Gastrocnemius medialis (tissue), 4 donors: ENCODE data around the gene SLC24A4. TPM values are rescaled to one million over a fixed set of nuclear protein-coding genes. Genes with fewer than 3 reads are reported as not detected.
A peak's percentile ranks its signal among the peaks of the same experiment; 100 is the strongest.

Experiments used
- ATAC-seq, 2 donors: fragments of 150-250 bp; one replicate each; pipeline ENCODE4 v1.9.1; 2016
- DNase-seq, 2 donors: peaks; one replicate each; pipeline ENCODE4 v3.0.0-alpha.2; 2019
- H3K27ac ChIP-seq, 4 donors: fragments of 200-600 bp; sonication (generic); 1 replicate in 1 of 4; 2 replicates in 3 of 4; pipeline ENCODE4 v1.5.1; 2016 to 2018; ENCODE audit warnings: mild to moderate bottlenecking in 2 of 4, moderate library complexity in 1 of 4
- H3K27me3 ChIP-seq, 3 donors: fragments of 200-600 bp; sonication (generic) in 2 of 3; 1 replicate in 1 of 3; 2 replicates in 2 of 3; pipeline versions ENCODE4 v1.5.1 to v1.6.0; 2016 to 2019; ENCODE audit warnings: mild to moderate bottlenecking in 1 of 3, moderate library complexity in 1 of 3
- H3K36me3 ChIP-seq, 2 donors: fragments of 200-600 bp; sonication (generic) in 1 of 2; one replicate each; pipeline ENCODE4 v1.5.1; 2017 to 2018
- H3K4me1 ChIP-seq, 2 donors: fragments of 200-600 bp; sonication (generic) in 1 of 2; one replicate each; pipeline ENCODE4 v1.5.1; 2016 to 2017; ENCODE audit warnings: mild to moderate bottlenecking in 2 of 2
- H3K4me3 ChIP-seq, 4 donors: fragments of 200-600 bp; sonication (generic) in 3 of 4; 1 replicate in 1 of 4; 2 replicates in 3 of 4; pipeline ENCODE4 v1.5.1; 2016 to 2019; ENCODE audit warnings: mild to moderate bottlenecking in 2 of 4
- H3K9me3 ChIP-seq, 3 donors: fragments of 200-600 bp; sonication (generic) in 2 of 3; 1 replicate in 1 of 3; 2 replicates in 2 of 3; pipeline ENCODE4 v1.5.1; 2016 to 2019
- POLR2A ChIP-seq, 2 donors: fragments of 450-650 bp; IDR thresholded peaks; one replicate each; pipeline ENCODE4 v1.6.1; 2017; ENCODE audit warnings: antibody characterized with exemption in 2 of 2, mild to moderate bottlenecking in 2 of 2, moderate library complexity in 2 of 2
- in situ Hi-C, 4 donors: fragments of 200-750 bp; cut with MboI; loops; one replicate each; pipeline versions ENCODE4 v1.15.0 to v1.8.0; 2017; ENCODE audit warnings: low sequenced_read_pairs in 4 of 4
- intact Hi-C: fragments of 100-400 bp; cut with DNase I; formaldehyde crosslinking; loops from one replicate; pipeline ENCODE4 v1.15.1; 2023; ENCODE audit warnings: low total_unique reads
- total RNA-seq, 4 donors: library from RNA; depleted of rRNA; stranded (reverse); fragments of >200 nt; gene quantifications; one replicate each; pipeline versions ENCODE4 v1.1.0 to v1.2.3, GENCODE V29; 2016
- TF ChIP-seq, protein P1 (sequence below), 5 experiments: fragments of 450-650 bp in 3 of 5; fragments of 200-600 bp in 2 of 5; sonication (generic) in 2 of 5; IDR thresholded peaks in 4 of 5; conservative IDR thresholded peaks in 1 of 5; 1 replicate in 4 of 5; 2 replicates in 1 of 5; pipeline ENCODE4 v1.5.1; 2016 to 2019; ENCODE audit warnings: antibody characterized with exemption in 5 of 5, mild to moderate bottlenecking in 3 of 5, moderate library complexity in 3 of 5

The SLC24A4 gene, protein sequence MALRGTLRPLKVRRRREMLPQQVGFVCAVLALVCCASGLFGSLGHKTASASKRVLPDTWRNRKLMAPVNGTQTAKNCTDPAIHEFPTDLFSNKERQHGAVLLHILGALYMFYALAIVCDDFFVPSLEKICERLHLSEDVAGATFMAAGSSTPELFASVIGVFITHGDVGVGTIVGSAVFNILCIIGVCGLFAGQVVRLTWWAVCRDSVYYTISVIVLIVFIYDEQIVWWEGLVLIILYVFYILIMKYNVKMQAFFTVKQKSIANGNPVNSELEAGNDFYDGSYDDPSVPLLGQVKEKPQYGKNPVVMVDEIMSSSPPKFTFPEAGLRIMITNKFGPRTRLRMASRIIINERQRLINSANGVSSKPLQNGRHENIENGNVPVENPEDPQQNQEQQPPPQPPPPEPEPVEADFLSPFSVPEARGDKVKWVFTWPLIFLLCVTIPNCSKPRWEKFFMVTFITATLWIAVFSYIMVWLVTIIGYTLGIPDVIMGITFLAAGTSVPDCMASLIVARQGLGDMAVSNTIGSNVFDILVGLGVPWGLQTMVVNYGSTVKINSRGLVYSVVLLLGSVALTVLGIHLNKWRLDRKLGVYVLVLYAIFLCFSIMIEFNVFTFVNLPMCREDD
- under 1 TPM; 0.07 to 0.76 (median 0.50) TPM for total RNA-seq

DNA sequence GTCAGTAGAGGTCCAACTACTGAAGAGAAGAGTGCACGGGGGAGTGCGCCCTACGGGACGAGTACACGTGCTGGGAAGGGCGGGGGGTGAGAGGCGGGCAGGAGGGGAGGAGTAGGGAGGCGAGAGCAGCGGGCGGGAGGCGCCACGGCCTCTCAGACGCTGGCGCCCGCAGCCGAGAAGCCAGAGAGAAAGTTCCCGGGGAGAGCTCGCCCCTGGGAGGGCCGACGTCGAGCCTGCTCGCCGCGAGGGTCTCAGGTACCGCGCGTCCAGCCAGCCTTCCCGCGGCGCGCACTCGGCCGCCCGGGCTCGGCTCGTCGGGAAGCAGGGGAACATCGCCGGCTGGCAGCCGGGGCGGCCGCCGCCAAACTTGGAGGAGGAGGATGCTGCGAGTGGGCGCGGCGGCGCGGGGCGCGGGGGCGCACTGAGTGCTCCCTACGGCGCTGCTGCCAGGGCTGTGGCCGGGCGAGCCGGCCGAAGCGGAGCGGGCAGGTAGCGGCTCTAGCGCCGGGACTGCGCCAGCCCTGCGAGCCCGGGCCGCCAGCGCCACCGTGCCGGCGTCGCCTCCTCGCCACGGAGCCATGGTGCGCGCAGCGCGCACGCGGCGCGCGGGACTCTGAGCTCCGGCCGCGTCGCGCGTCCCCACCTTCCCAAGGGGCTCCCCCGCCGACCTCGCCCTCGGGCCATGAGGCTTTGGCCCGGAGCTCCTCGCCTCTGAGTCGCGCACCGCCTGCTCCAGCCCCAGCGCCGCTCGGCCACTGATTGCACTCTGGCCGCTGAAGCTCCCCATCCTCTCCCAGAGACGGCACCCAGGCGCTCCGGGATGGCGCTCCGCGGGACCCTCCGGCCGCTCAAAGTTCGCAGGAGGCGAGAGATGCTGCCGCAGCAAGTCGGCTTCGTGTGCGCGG is at the start of gene SLC24A4:
TSS of gene SLC24A4 (plus strand) at position 155 of the 905 bp plus-strand sequence. CDS start at position 821, 666 bp downstream.
- Histone ChIP-seq H3K27me3 (peaks cover 16 to 29% (median 20%) of the 10 kb centered on the region in 3 donors), H3K27ac (no peak within 1 kb of the TSS), H3K4me1 (no peaks in the 10 kb centered on the region), H3K9me3 (no peaks in the 10 kb centered on the region), H3K4me3 (peak within 1 kb of the TSS; percentile 37 to 50 (median 44)), H3K36me3 (no peaks in the 10 kb centered on the region)
- intact Hi-C loops (loop anchor here (10.0 kb wide), 1 partner anchor 178 kb away; no protein-coding TSS in a partner anchor), in situ Hi-C loops (no loop called here)
- TF ChIP-seq POLR2A (IDR thresholded peaks at IDR 0.05): no peak
- TF ChIP-seq, protein P1, sequence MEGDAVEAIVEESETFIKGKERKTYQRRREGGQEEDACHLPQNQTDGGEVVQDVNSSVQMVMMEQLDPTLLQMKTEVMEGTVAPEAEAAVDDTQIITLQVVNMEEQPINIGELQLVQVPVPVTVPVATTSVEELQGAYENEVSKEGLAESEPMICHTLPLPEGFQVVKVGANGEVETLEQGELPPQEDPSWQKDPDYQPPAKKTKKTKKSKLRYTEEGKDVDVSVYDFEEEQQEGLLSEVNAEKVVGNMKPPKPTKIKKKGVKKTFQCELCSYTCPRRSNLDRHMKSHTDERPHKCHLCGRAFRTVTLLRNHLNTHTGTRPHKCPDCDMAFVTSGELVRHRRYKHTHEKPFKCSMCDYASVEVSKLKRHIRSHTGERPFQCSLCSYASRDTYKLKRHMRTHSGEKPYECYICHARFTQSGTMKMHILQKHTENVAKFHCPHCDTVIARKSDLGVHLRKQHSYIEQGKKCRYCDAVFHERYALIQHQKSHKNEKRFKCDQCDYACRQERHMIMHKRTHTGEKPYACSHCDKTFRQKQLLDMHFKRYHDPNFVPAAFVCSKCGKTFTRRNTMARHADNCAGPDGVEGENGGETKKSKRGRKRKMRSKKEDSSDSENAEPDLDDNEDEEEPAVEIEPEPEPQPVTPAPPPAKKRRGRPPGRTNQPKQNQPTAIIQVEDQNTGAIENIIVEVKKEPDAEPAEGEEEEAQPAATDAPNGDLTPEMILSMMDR (IDR thresholded peaks at IDR 0.05 in 4 of 5, conservative IDR thresholded peaks at IDR 0.05 in 1 of 5): no peak
- ATAC-seq (peak; percentile 76 to 78), DNase-seq (no peak)

DNA sequence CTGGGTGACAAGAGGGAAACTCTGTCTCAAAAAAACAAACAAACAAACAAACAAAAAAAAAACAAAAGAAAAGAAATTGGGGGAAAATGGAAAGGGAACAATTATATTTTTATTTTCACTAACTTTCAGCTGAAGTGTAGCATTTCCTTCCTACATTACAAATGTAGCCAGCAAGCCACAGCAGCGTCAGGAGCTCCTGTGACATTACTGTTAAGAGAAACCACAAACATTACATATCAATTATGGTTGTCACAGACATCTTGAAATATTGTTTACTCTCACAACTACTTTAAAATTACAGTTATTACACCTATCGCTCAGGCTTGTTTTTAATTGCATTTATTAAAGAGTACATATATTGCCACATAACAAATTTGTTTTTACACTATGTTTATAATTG is 49.8 kb upstream of the SLC24A4 start:
- Histone ChIP-seq H3K36me3 (no peaks in the 10 kb centered on the region), H3K9me3 (no peaks in the 10 kb centered on the region), H3K4me1 (no peaks in the 10 kb centered on the region), H3K4me3 (no peak overlapping the region), H3K27ac (no peak overlapping the region), H3K27me3 (peaks cover 0 to 2% (median 0%) of the 10 kb centered on the region in 3 donors)
- ATAC-seq (no peak), DNase-seq (no peak)
- intact Hi-C loops: no loop called here
- TF ChIP-seq, protein P1 (IDR thresholded peaks at IDR 0.05 in 4 of 5, conservative IDR thresholded peaks at IDR 0.05 in 1 of 5): no peak
- TF ChIP-seq POLR2A (IDR thresholded peaks at IDR 0.05): no peak
- in situ Hi-C loops: no loop called here

DNA sequence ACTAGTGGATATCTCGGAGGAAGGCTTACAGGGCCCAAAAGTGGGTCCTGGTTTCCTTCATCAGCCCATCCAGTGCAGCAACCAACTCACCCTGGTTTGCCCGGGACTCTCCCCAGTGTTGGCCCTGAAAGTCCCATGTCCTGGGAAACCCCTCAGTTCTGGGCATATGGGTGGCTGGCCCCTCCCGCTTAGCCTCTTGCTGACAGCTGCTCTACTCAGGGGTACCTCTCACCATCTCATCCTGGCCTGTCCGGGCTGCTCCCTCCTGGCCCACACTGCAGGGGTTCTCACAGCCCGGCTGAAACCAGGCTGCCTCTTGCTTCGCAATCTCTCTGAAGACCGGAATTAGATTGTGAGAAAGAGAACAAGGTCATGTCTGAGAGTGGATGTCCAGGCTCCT is 48.9 kb upstream of the SLC24A4 start:
- H3K27me3 ChIP-seq: peaks cover 0 to 2% (median 0%) of the 10 kb centered on the region in 3 donors
- intact Hi-C loops: no loop called here

DNA sequence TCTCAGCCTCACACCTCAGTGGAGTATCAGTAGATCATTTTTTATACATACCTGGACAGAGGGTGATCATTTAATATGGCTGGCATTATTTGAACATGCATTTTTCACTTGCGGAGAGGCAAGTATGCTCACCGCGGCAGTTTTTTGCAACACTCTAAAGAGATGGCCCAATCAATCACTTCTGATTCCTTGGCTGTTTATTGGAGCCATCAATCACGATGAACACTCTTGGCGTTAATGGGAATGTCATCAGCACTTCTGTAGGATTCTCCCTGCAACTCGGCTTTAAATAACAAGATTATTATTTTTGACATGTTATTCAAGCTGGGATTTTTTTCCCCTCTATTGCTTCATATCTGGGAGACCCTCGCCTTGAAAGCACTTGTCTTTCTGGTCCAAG is 46.9 kb upstream of the SLC24A4 start:
- intact Hi-C loops: no loop called here
- Histone ChIP-seq H3K27me3 (peaks cover 0 to 2% (median 0%) of the 10 kb centered on the region in 3 donors), H3K9me3 (no peaks in the 10 kb centered on the region), H3K27ac (no peak overlapping the region), H3K4me1 (no peaks in the 10 kb centered on the region), H3K4me3 (no peak overlapping the region), H3K36me3 (no peaks in the 10 kb centered on the region)
- TF ChIP-seq, protein P1 (IDR thresholded peaks at IDR 0.05 in 4 of 5, conservative IDR thresholded peaks at IDR 0.05 in 1 of 5): no peak
- TF ChIP-seq POLR2A (IDR thresholded peaks at IDR 0.05): no peak
- DNase-seq (no peak), ATAC-seq (no peak)
- in situ Hi-C loops: no loop called here

More for the DNA sequence above, 48.9 kb upstream of the SLC24A4 start:
- H3K36me3 ChIP-seq: no peaks in the 10 kb centered on the region
- no peak overlapping the region for H3K27ac ChIP-seq
- no peak for TF ChIP-seq POLR2A (IDR thresholded peaks at IDR 0.05)
- TF ChIP-seq, protein P1 (IDR thresholded peaks at IDR 0.05 in 4 of 5, conservative IDR thresholded peaks at IDR 0.05 in 1 of 5): no peak
- ATAC-seq (no peak), DNase-seq (no peak)
- no peak overlapping the region for H3K4me3 ChIP-seq
- in situ Hi-C loops: no loop called here
- no peaks in the 10 kb centered on the region for H3K9me3 ChIP-seq
- H3K4me1 ChIP-seq: no peaks in the 10 kb centered on the region
